ENCODE measurements around the gene BACE1-AS. TPM values are rescaled to one million over a fixed set of nuclear protein-coding genes. Genes with fewer than 3 reads are reported as not detected.
A peak's percentile ranks its signal among the peaks of the same experiment; 100 is the strongest.
"Not testable (repeated sequence)": the region's sequence is repeated elsewhere in the genome, so short reads cannot be mapped to it uniquely, and the experiment has no call there.

The BACE1-AS gene
- total and polyA plus RNA-seq, 4 donors = 1.9 to 9.5 (median 5.9) TPM

DNA sequence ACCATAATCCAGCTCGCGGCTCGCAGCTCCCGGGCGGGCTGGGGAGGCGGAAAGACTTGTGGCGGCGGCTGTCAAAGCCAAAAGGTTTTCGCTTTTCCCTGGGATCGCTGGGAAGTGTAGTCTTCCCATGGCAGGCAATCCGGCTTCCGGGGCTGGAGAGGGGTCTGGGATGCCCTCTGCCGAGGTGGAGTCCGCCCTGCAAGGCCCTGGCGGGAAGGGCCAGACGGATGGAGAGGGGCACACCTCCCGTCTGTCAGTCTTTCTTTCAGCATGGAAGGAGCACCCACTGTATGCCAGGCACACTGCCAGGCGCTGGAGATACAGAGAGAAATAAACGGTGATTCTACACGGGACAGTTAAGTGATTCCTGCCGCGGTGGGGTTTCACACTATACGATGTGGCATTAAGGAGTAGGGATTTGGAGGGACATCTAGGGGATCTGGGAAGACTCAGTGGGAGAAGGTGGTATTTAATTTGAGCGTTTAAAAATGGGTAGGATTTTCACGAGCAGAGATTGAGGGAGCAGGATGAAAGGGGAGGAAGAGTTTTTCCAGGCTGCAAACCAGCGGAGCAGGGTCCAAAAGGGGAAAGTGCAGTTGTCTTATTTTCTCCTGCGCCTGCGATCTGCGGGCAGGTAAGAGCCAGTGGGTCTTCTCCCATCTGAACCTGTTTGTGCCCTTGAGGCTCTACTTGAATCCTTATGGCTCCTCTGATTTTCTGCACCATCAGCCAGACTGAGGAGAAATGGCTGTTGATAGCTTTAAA is 25.2 kb downstream of the BACE1-AS start, which contains the start of gene BACE1:
BACE1 (minus strand) TSS at position 60 of the 765 bp plus-strand sequence. CDS start 461 bp downstream, outside the sequence.
- H3K9me3 ChIP-seq (ENCODE audit: control insufficient read depth in 4 of 4, insufficient read depth in 3 of 4, low read length in 3 of 4) = no peaks in the 10 kb centered on the region
- peak; percentile 84 for ATAC-seq (ENCODE audit: insufficient read depth, low FRiP score)
- WGBS, 2 donors = 11 to 14% methylated on average over 26 to 29 of the region's 29 CpGs
- peak within 1 kb of the TSS; percentile 87 for H3K4me3 ChIP-seq
- DNase-seq = peak; percentile 89 to 94 (median 92)
- TF ChIP-seq, protein P1, sequence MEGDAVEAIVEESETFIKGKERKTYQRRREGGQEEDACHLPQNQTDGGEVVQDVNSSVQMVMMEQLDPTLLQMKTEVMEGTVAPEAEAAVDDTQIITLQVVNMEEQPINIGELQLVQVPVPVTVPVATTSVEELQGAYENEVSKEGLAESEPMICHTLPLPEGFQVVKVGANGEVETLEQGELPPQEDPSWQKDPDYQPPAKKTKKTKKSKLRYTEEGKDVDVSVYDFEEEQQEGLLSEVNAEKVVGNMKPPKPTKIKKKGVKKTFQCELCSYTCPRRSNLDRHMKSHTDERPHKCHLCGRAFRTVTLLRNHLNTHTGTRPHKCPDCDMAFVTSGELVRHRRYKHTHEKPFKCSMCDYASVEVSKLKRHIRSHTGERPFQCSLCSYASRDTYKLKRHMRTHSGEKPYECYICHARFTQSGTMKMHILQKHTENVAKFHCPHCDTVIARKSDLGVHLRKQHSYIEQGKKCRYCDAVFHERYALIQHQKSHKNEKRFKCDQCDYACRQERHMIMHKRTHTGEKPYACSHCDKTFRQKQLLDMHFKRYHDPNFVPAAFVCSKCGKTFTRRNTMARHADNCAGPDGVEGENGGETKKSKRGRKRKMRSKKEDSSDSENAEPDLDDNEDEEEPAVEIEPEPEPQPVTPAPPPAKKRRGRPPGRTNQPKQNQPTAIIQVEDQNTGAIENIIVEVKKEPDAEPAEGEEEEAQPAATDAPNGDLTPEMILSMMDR (IDR thresholded peaks at IDR 0.05; ENCODE audit: control extremely low read depth, extremely low read depth) = no peak
- H3K36me3 ChIP-seq (ENCODE audit: control insufficient read depth in 4 of 4, insufficient read depth in 4 of 4, low read length in 4 of 4) = no peaks in the 10 kb centered on the region
- peak within 1 kb of the TSS; percentile 63 to 83 for H3K9ac ChIP-seq (ENCODE audit: insufficient read depth in 1 of 2, low read length in 2 of 2)
- H3K27ac ChIP-seq (ENCODE audit: low read depth in 1 of 2, low read length in 1 of 2) = peak within 1 kb of the TSS; percentile 48 to 49
- peaks cover 0 to 18% (median 8%) of the 10 kb centered on the region in 5 donors for H3K4me1 ChIP-seq (ENCODE audit: control insufficient read depth in 5 of 5, insufficient read depth in 5 of 5, low read length in 5 of 5)
- H3K27me3 ChIP-seq (ENCODE audit: control insufficient read depth in 3 of 3, insufficient read depth in 3 of 3, low read length in 2 of 3) = no peaks in the 10 kb centered on the region

DNA sequence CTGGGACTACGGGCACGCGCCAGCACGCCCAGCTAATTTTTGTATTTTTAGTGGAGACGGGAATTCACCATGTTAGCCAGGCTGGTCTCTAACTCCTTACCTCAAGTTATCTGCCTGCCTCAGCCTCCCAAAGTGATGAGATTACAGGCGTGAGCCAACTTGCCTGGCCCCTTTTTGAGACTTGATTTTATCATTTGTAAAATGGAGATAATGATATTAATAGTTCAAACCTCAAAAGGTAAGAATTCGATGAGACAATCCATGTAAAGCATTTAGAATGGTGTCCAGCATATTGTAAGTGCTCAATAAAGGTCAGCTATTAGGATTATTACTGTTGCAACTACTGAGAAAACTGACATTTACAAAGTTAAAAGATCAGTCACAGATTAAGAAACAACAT is 27.6 kb downstream of the BACE1-AS start:
- no peak for DNase-seq
- TF ChIP-seq, protein P1 (IDR thresholded peaks at IDR 0.05; ENCODE audit: control extremely low read depth, extremely low read depth) = no peak
- Histone ChIP-seq H3K9me3 (ENCODE audit: control insufficient read depth in 4 of 4, insufficient read depth in 3 of 4, low read length in 3 of 4) (no peaks in the 10 kb centered on the region), H3K36me3 (ENCODE audit: control insufficient read depth in 4 of 4, insufficient read depth in 4 of 4, low read length in 4 of 4) (no peaks in the 10 kb centered on the region), H3K4me1 (ENCODE audit: control insufficient read depth in 5 of 5, insufficient read depth in 5 of 5, low read length in 5 of 5) (peaks cover 0 to 18% (median 8%) of the 10 kb centered on the region in 5 donors), H3K9ac (ENCODE audit: insufficient read depth in 1 of 2, low read length in 2 of 2) (no peak overlapping the region), H3K4me3 (no peak overlapping the region), H3K27me3 (ENCODE audit: control insufficient read depth in 3 of 3, insufficient read depth in 3 of 3, low read length in 2 of 3) (no peaks in the 10 kb centered on the region), H3K27ac (ENCODE audit: low read depth in 1 of 2, low read length in 1 of 2) (no peak overlapping the region)
- 84 to 90% methylated on average over 7 of the region's 7 CpGs for WGBS, 2 donors
- no peak for ATAC-seq (ENCODE audit: insufficient read depth, low FRiP score)

- no peak overlapping the region for H3K4me3 ChIP-seq
- no peaks in the 10 kb centered on the region for H3K9me3 ChIP-seq (ENCODE audit: control insufficient read depth in 4 of 4, insufficient read depth in 3 of 4, low read length in 3 of 4)
- no peaks in the 10 kb centered on the region for H3K36me3 ChIP-seq (ENCODE audit: control insufficient read depth in 4 of 4, insufficient read depth in 4 of 4, low read length in 4 of 4)
- no peak overlapping the region for H3K9ac ChIP-seq (ENCODE audit: insufficient read depth in 1 of 2, low read length in 2 of 2)
- peaks cover 0 to 16% (median 8%) of the 10 kb centered on the region in 5 donors for H3K4me1 ChIP-seq (ENCODE audit: control insufficient read depth in 5 of 5, insufficient read depth in 5 of 5, low read length in 5 of 5)
- 84 to 85% methylated on average over 5 of the region's 5 CpGs for WGBS, 2 donors
- H3K27ac ChIP-seq (ENCODE audit: low read depth in 1 of 2, low read length in 1 of 2) = no peak overlapping the region
- H3K27me3 ChIP-seq (ENCODE audit: control insufficient read depth in 3 of 3, insufficient read depth in 3 of 3, low read length in 2 of 3) = no peaks in the 10 kb centered on the region
- TF ChIP-seq, protein P1 (IDR thresholded peaks at IDR 0.05; ENCODE audit: control extremely low read depth, extremely low read depth) = no peak
- no peak for DNase-seq
- ATAC-seq (ENCODE audit: insufficient read depth, low FRiP score) = no peak
Observed at GRCh38 chr11:117319214-117319840, 28.2 kb downstream of the BACE1-AS start.

GRCh38 chr11:117327255-117327566 is 36.1 kb downstream of the BACE1-AS start:
- not testable (repeated sequence) for H3K27me3 ChIP-seq (ENCODE audit: control insufficient read depth in 3 of 3, insufficient read depth in 3 of 3, low read length in 2 of 3); ATAC-seq (ENCODE audit: insufficient read depth, low FRiP score); H3K9me3 ChIP-seq (ENCODE audit: control insufficient read depth in 4 of 4, insufficient read depth in 3 of 4, low read length in 3 of 4); H3K9ac ChIP-seq (ENCODE audit: insufficient read depth in 1 of 2, low read length in 2 of 2); H3K36me3 ChIP-seq (ENCODE audit: control insufficient read depth in 4 of 4, insufficient read depth in 4 of 4, low read length in 4 of 4); H3K4me1 ChIP-seq (ENCODE audit: control insufficient read depth in 5 of 5, insufficient read depth in 5 of 5, low read length in 5 of 5)
- peak overlapping the region in 1 of 2 donors; percentile 93 for H3K27ac ChIP-seq (ENCODE audit: low read depth in 1 of 2, low read length in 1 of 2)
- H3K4me3 ChIP-seq = peak overlapping the region; percentile 62
- 7 to 12% methylated on average over 5 of the region's 5 CpGs for WGBS, 2 donors
- DNase-seq = peak in 1 of 3 donors; percentile 16
